Measurements from ENCODE around the gene MOCOS.

Gene MOCOS

DNA sequence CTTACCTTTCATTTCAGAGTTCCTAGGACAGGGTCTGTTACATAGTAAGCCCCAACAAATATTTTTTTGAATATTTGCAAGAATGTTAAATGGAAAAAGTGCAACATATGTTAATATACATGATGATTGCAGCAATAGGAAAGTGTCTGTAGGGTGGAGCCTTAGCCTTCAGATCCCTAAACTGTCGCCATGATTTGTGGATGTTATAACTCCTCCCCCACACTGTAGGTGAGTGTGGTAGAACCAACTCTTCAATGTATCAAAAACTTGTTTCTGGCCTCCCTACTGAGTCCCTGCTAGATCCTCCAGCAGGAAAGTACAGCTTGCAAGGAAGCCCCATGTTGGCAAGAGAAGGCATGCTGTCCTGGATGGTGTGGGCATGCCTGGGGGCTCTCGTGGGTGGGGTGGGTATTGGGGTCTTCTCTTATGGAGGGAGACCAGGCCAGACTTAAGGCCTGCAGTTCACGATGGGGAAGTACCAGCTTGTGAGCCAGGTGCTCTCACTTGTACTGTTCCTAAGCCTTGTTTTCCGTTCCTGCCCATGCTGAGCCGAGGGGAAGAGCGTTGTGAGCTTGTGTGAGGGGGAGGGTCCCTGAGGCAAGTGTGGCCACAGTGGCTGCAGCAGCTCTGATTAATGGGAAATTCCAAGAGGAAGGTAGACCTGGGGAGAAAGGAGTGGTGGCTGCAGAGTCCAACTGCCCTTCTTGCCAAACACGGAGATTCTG is 121.6 kb downstream of the MOCOS start:
- DNase-seq = no peak

- DNase-seq = no peak
Measured at GRCh38 chr18:36309436-36310391, 122.4 kb downstream of the MOCOS start.

DNA sequence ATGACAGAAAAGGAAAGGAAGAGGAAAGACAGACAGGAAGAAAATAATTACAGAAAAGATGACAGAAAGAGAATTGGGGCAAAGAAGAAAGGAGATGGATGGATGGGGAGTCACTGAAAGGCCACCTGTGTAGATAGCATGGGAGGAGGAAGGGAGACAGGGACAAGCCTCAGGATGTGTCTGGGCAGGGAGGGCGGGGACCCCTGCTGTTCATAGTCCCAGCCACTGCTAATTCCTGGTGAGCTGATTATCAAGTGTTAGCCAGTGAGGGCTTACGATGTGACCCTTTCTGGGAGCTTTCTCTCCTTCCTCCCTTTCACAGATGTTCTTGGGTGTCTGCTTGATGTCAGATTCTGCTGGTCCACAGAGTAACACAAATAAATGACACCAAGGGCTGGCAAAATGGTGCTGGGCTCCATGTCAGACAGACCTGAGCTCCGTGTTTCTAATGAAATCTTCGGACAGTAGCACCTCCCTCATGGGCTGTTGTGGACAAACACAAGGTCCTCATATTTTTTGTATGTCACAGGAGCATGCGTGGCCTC is 123.8 kb downstream of the MOCOS start:
- DNase-seq = no peak

GRCh38 chr18:36312806-36313395 is 125.6 kb downstream of the MOCOS start:
- DNase-seq = no peak

- no peak for DNase-seq
Measured at GRCh38 chr18:36314098-36314497, 126.8 kb downstream of the MOCOS start.

GRCh38 chr18:36314754-36315153 is 127.5 kb downstream of the MOCOS start:
- no peak for DNase-seq

GRCh38 chr18:36315736-36316135 is 128.4 kb downstream of the MOCOS start:
- no peak for DNase-seq

DNA sequence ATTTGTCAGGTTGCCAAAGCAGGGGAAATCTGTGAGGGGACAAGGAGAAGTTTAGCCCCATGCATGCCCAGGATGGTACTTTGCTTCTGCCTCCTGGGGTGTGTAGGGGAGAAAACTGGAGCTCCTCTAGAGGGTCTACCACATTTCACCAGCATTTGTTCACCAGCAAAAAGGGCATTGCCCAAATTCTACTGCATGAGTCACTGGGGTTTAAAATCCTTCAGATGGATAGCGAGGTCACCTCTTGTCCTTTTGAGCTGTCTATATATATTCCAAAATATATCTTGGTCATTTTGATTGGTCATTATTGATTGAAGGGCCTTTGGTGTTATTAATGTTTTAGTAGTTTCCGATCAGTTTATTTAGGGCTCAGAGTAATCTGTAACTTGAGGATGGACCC is 128.9 kb downstream of the MOCOS start:
- no peak for DNase-seq
